NCI-H774 (cell line): ENCODE measurements around the gene GAPVD1.
"Not testable (repeated sequence)": the region's sequence is repeated elsewhere in the genome, so short reads cannot be mapped to it uniquely, and the experiment has no call there.

Experiments
- DNase-seq: peaks from one replicate; lab custom pipeline; 2025; lab: John Stamatoyannopoulos, UW

GAPVD1 gene

DNA sequence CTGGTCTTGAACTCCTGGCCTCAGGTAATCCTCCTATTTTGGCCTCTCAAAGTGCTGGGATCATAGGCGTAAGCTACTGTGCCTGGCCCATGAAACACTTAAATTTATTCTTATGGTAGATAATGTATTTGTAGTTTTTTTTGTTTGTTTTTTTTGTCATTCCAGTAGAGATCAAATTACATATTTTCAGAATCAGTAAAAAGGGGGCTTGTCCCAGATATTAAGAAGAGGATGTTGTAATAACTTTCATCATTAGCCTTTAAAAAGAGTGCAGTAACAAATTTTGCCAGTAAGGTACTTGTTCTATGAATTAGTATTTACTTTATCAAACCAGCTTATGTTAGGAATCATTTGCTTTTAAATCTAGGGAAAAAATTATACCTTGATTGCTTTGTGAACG, 42.6 kb downstream of the GAPVD1 start:
- no peak for DNase-seq

DNA sequence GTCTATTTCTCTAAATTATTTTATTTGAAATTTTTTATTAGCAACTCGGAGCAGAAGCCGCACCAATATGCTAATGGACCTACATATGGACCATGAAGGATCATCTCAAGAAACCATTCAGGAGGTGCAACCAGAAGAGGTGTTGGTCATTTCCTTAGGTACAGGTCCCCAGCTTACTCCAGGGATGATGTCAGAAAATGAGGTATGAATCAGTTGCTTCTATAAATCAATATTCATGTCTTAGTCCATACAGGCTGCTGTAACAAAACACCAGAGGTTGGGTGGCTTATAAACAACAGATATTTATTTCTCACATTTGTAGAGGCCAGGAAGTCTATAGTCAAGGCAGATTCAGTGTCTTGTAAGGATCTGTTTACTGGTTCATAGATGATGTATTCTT, 50.8 kb downstream of the GAPVD1 start:
- DNase-seq, result no peak

DNA sequence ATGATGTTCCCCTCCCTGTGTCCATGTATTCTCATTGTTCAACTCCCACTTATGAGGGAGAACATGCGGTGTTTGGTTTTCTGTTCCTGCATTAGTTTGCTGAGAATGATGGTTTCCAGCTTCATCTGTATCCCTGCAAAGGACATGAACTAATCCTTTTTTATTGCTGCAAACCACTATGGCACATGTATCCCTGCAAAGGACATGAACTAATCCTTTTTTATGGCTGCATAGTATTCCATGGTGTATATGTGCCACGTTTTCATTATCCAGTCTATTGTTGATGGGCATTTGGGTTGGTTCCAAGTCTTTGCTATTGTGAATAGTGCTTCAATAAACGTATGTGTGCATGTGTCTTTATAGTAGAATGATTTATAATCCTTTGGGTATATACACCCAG, 54.7 kb downstream of the GAPVD1 start:
- not testable (repeated sequence) for DNase-seq

DNA sequence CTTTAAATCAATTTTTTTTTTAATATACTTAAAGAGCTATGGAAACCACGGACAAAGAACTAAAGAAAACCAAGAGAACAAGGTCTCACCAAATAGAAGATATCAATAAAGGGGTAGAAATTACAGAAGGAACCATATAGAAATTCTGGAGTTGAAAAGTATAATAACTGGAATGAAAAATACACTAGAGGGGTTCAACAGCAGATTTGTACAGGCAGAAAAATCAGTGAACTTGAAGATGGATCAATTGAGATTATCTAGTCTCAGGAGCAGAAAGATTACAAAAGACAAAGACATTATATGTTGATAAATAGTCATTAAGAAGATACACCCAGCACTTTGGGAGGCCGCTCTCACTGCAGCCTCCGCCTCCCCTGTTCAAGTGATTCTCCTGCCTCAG, 56.1 kb downstream of the GAPVD1 start:
- DNase-seq, result no peak

DNA sequence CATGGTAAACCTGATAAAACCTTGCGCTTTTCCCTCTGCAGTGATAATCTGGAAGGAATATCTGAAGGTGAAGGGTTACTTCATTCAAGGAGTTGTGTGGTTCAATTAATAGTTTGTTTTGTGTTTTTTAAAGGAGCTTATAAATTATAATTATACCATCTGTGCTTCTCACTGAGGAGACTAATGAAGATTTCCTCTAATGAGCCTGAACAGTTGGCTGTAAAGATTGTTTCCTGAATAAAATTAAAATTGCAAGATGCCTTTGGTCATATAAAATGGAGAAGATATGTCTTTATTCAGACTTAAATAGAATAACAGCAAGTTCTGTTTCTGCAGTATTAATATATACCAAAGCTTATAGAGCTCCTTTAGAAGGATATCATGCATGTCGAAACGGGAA, 59.9 kb downstream of the GAPVD1 start:
- no peak for DNase-seq

DNA sequence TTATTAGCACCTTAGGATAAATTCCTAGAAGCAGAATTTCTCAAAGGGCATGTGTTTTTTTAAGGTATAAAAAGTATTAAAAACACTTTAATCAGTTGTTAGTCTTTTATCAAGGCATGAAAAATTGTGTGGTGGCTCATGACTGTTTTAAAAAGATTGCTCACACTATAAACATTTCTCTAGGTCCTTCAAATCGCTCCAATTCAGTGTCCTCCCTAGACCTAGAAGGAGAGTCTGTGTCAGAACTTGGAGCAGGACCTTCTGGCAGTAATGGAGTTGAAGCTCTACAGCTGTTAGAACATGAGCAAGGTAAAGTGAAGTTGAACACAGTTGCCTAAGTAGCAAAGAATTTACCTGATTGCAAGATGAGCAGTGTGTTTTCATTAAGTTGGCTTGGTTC, 62.0 kb downstream of the GAPVD1 start:
- DNase-seq, result no peak

DNA sequence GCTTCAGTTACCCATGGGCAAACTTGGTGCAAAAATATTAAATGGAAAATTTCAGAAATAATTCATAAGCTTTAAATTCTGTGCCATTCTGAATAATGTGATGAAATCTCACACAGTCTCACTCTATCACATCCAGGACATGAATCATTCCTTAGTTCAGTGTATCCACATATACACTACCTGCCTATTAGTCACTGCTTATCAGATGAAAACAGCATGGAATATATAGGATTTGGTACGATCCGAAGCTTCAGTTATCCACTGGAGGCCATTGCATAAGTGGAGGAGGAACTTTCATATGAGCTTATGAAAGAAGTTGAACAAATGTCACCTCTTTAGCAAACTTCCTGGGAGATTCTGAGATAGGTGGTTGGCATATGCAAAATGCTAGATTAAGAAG, 64.2 kb downstream of the GAPVD1 start:
- no peak for DNase-seq

DNA sequence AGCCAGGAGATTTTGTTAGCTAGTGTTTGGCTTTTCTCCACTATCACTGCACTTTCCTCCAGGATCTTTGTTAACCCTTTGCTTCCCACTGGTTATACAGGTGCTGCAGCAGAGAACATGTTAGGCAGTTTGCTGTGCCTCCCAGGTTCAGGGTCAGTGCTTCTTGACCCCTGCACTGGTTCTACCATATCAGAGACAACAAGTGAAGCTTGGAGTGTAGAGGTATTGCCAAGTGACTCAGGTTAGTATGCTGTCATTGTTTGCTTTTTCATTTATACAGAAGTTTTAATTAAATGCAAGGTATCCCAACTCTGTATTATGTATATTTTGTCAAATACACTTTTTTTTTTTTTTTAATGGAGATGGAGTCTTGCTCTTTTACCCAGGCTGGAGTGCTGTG, 68.4 kb downstream of the GAPVD1 start:
- DNase-seq, result no peak

DNA sequence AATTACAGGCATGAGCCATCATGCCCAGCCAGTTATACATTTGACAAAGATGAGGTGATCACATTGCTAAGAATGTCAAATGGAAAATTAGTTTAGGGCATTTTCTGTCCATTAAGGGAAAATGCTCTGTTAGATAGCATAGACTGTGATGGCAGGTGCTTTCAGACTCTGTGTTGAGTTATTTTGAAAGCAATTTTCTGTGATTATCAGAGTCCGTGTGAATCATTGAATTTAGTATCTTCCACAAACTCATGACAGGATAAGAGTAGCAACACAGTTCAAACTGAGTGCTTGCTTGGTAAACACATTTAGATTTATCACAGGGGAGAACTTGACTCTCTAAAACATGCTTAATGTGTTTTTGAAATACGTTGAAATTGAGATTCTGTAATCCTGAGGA, 69.0 kb downstream of the GAPVD1 start:
- DNase-seq, result no peak

DNA sequence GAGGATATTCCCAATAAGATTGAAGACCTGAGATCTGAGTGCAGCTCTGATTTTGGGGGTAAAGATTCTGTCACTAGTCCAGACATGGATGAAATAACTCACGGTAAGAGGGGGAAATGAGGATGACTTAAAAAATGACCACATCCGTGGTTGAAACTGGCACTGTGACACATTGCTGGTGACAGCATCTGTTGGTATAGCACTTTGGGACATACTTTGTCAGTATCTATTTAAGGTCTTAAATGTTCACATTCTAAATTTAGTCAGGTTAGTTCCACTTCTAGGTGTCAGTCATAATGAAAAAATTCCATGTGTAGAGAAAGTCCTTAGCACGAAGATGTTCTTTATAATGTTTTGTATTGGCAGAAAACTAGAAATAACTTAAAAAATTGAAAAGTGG, 70.9 kb downstream of the GAPVD1 start:
- no peak for DNase-seq

DNA sequence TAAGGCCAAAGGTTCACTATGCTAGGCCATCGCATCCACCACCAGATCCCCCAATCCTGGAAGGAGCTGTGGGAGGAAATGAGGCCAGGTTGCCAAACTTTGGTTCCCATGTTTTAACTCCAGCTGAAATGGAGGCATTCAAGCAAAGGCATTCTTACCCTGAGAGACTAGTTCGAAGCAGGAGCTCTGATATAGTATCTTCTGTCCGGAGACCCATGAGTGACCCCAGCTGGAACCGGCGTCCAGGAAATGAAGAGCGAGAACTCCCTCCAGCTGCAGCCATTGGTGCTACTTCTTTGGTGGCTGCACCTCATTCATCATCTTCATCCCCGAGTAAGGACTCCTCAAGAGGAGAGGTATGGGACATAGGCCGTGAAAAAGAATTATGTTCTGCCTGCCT, 75.6 kb downstream of the GAPVD1 start:
- no peak for DNase-seq

DNA sequence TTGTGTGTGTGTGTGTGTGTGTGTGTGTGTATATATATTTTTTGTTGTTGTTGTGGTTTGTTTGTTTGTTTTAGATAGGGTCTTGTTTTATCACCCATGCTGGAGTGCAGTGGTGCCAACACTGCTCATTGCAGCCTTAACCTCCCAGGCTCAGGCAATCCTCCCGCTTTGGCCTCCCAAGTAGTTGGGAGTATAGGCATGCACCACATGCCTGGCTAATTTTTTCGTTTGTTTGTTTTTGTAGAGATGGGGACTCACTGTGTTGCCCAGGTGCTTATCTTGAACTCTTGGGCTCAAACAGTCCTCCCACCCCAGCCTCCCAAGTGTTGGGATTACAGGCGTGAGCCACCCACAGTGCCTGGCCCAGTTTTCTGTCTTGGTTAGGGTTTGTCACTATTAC, 77.3 kb downstream of the GAPVD1 start:
- DNase-seq, result no peak

DNA sequence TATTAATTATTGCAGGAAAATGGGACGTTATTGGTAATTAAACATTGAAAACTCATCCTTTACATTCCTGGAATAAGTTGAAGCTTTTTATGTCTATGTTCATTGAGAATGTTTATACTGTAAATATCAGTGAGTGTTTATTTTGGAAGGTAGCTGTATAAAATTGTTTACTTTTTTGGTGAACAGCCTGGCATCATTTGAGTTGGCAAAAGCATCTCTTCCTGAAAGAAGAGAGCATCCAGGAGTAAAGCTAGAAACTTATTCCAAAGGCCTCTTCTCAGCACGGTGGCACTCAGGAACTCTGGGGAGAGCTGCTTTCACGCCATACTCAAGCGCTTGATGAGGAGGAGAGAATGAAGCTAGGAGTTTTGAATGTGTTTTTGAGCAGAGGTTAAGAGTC, 79.9 kb downstream of the GAPVD1 start:
- DNase-seq, result peak; percentile 14

DNA sequence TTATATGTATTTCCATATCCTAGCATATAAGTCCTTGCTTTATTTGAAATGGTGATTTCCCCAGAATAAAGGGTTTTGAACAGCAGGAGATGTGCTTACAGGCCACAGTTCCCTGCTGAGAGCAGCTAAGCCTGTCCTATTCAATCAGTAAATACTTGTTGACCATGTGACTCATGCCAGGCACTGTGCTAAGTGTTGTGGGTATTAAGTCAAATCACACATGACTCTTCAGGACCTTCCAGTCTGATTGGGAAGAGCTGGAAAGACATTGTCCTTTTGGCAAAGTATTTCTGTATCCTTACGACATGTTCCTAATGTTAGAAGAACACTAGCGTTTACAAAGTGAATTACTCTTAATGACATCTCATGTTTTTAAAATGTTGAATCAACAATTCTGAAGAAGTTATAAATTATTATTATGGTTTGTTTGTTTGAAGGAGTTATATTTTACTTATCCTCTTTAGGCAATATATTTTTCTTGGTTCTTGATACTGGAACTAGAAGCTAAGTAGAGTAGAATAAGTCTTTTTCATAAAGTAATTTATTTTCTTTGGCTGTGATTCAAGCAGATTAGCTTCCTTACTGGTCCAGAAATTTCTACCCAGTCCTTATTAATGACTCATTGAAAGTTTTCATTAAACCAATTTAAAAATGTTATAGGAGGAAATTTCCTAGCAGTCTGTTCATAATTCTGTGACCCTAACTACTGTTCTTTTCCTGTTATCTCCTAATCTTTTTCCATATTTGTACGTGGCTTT, 82.1 kb downstream of the GAPVD1 start:
- DNase-seq, result peak; percentile 80

DNA sequence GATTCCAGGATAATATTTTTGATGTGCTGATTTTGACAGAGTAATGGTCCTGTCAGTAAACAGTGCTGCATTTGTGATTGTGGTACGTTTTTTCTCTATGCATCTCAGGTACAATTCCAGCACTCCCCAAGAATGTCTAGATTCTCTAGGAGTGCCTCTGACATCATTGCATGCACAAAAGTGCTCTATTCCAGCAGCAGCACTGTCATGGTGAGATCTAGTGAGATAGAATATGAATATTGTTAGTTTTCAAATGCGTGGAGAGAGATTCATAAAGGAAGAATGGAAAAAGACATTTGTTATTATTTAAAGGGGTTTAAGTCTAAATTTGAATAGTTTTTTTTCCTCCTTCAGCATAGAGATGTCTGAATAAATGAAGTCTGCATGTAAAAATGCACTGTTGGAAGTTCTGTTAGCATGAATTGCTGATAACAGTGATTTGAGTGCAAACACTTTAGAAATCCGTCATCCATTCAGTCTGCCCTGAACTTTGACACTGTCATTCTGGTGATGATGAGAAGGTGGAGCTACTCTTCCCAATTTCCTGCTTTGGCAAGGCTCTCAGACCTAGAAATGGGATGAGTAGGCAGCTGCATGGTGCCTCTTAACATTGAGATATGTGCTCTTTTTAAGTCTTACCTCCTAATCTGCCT, 84.6 kb downstream of the GAPVD1 start:
- no peak for DNase-seq

DNA sequence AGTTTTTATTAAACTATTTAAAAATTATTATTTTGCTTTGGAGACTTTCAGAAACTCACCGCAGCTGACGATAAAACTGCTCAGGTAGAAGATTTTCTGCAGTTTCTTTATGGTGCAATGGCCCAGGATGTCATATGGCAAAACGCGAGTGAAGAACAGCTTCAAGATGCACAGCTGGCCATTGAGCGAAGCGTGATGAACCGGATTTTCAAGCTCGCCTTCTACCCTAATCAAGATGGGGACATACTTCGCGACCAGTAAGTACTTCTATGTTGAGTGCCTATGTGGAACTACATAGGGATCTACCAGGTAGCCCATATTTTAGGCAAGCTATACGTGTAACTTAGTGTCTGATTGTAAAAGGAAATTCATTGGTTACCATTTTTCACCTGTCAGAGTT, 94.0 kb downstream of the GAPVD1 start:
- no peak for DNase-seq

DNA sequence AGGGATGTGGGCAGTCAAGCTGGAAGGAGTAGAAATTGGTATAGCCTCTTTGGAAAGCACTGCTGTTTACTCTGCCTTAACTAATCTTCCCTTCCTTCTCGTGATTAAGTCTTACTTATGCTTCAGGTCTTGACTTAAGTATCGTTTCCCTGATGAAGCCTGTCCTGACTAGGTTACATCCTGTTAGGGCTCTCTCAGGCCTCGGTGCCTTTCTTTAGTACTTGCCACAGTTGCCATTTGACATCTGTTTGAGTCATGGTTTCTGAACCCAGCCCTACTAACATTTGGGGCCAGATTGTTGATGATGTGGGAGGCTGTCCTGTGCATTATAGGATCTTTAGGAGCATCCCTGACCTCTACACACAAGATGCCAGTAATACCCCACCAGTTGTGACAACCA, 94.4 kb downstream of the GAPVD1 start:
- DNase-seq, result no peak

DNA sequence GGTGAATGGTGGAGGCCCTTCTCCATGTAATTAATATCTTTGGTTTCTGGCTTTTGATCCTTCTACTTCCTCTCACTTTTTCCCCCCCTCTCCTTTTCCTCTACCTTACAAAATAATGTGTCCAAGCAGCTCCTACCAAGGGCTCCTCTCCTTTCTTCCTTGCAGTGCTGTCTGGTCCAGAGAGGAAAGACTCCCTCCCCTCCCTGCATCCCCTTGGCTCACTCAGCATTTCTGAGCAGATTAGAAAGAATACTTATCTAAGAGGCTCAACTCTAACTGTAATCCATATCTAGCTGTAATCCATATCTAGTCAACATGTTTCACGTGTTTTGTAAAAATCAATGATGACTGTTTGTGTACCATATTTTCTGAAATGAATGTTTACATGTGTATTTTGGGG, 97.4 kb downstream of the GAPVD1 start:
- no peak for DNase-seq

DNA sequence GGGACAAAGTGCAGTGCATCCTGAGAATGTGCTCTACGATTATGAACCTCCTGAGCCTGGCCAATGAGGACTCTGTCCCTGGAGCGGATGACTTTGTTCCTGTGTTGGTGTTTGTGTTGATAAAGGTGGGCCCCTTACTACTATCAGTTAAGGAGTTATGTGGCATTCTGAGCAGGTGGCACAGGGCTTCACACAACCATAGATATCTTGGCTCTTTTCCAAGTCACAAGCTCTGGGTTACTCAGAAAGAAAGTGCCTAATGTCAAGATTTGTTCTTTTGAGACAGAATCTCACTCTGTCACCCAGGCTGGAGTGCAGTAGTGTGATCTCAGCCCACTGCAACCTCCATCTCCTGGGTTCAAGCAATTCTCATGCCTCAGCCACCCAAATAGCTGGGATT, 99.0 kb downstream of the GAPVD1 start:
- DNase-seq, result no peak

DNA sequence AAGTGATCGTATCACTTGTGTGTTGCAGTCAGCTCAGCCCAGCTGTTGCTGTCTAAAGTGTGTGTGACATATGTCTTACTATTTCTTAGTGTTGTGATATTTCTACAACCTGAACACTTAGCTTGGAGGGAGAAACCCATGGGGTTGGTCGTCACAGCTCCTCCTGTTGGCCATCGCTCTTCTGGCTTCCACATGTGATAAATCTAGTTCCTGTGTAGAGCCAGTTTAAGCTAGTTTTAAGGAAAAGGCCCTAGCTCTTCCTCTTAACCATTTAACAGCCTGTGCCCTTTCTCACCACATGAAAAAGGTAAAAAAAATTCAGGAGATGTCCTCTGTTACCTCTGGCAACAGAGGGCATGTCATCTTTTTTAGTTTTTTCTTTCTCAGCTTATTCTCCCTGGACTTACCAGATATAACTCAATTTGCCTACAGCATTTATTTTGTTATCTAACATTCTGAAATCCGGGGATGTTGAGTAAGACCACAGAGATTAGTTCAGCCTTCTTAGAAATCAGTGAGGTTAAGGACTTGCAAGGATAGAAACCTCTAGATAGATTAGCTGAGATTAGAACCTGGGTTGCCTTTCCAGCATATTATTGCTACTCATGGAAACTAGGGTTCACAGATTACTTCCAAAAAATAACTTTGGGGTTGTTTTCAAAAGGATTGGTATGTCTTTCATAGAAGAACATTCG, 100.4 kb downstream of the GAPVD1 start:
- no peak for DNase-seq

DNA sequence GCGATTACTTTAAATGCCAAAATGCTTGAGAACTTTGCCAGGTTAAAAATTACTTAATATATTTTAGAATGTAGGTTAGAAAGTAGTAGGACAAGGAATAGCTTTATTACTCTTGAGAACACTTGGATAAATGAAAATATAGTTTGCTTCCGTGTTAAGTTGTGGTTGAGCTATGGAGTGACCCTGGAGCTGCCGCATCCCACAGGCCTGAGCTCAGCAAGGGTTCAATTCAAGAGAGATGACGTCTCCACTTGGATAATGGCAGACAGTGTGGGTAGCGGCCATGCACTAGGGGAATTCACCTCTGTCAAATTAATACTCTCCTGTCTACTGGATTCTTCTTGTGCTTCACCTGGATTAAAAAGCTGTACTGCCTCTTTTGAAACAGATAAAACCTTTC, 105.0 kb downstream of the GAPVD1 start:
- DNase-seq, result no peak

DNA sequence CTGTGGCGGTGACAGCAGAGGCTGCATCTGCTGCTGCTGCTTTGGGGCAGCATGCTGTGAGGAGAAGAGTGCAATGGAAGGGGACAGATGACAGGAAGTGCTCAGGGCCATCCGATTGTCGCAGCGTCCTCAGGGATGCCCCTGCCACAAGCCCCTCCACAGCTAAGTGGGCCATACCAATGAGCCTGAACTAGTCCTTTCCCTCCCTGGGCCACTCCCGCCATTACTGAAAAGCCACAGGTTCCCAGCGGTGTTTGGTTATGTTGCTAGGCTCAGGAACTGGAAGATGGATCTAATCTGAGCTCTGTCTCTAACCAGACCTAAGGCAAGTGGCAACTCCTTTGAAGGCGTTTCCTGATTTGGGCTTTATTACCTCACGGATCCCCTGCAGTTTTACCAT, 109.2 kb downstream of the GAPVD1 start:
- no peak for DNase-seq

DNA sequence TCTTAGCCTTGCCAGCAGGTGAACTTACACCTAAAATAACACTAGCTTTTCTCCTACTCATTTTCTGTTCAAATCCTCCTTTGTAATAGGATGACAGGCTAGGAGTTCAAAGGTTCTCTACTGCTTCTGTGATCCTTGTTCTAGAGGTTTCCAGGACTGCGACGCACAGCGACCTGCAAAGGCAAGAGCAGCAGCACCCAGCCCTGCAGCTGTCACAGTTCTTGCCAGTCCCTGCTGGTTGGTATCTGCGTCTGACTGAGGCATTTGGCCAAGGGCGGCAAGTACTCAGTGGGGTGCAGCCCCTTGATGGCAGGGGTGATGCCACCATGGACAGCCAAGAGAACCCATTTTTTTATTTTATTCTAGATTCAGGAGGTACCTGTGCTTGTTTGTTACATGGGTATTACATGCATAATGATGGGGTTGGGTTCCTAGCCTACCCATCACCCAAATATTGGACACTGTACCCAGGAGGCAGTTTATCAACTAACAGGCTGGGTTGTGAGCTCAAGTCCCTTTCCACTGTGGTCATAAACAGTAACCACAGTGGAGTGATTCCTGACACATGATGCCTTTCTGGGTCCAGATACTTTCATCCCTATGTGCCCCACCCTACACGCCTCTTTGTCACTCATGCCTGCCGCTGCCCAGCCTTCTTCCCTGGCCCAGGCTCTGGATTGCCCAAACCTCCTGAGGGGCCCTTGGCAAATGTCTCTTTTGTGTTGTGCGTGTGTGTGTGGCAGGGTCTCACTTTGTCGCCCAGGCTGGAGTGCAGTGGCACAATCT, 111.0 kb downstream of the GAPVD1 start:
- DNase-seq, result no peak
